Esophagus squamous epithelium (tissue), 5 donors: ENCODE measurements around the gene KRT86. TPM values are rescaled to one million over a fixed set of nuclear protein-coding genes. Genes with fewer than 3 reads are reported as not detected.

Experiments
- DNase-seq: peaks from one replicate; lab custom pipeline; 2025; lab: John Stamatoyannopoulos, UW
- H3K27ac ChIP-seq, 4 donors: fragments of 200-600 bp; sonication (generic); one replicate each; pipeline ENCODE4 v1.5.1; 2016 to 2019; ENCODE audit warnings: mild to moderate bottlenecking in 1 of 4
- H3K27me3 ChIP-seq, 4 donors: fragments of 200-600 bp; sonication (generic); 1 replicate in 3 of 4; 2 replicates in 1 of 4; pipeline versions ENCODE4 v1.5.1 to v1.6.0; 2017 to 2021; ENCODE audit warnings: antibody characterized with exemption in 1 of 4
- H3K36me3 ChIP-seq, 3 donors: fragments of 200-600 bp; sonication (generic); one replicate each; pipeline ENCODE4 v1.5.1; 2016 to 2019
- H3K4me1 ChIP-seq, 3 donors: fragments of 200-600 bp; sonication (generic); one replicate each; pipeline ENCODE4 v1.5.1; 2017 to 2019
- H3K4me3 ChIP-seq, 4 donors: fragments of 200-600 bp; sonication (generic); 1 replicate in 3 of 4; 2 replicates in 1 of 4; pipeline ENCODE4 v1.5.1; 2016 to 2019; ENCODE audit warnings: mild to moderate bottlenecking in 2 of 4, moderate library complexity in 1 of 4
- H3K9me3 ChIP-seq, 3 donors: fragments of 200-600 bp; sonication (generic); one replicate each; pipeline ENCODE4 v1.5.1; 2016 to 2019
- POLR2A ChIP-seq, 4 donors: fragments of 450-650 bp; IDR thresholded peaks; one replicate each; pipeline ENCODE4 v1.6.1; 2017; ENCODE audit warnings: antibody characterized with exemption in 4 of 4, mild to moderate bottlenecking in 4 of 4, moderate library complexity in 3 of 4
- WGBS, 2 donors: methylation state at CpG; one replicate each; pipeline ENCODE4 v1.1.5; 2018; 5-methylcytosine and 5-hydroxymethylcytosine counted together
- intact Hi-C: fragments of 100-400 bp; cut with DNase I; formaldehyde crosslinking; loops from one replicate; pipeline ENCODE4 v1.15.0; 2022
- total RNA-seq, 4 donors: library from RNA; depleted of rRNA; stranded (reverse); fragments of >200 nt; gene quantifications; one replicate each; pipeline ENCODE4 v1.1.0, GENCODE V29; 2016
- TF ChIP-seq, protein P1 (sequence below), 6 experiments: fragments of 450-650 bp in 4 of 6; fragments of 200-600 bp in 2 of 6; sonication (generic) in 2 of 6; IDR thresholded peaks; one replicate each; pipeline ENCODE4 v1.5.1; 2016 to 2019; ENCODE audit warnings: antibody characterized with exemption in 6 of 6, mild to moderate bottlenecking in 4 of 6, moderate library complexity in 4 of 6
- donor health status: DM: yes; HTN: yes; CAD: no.

Gene KRT86
- total RNA-seq, 4 donors from 2014 or later = not detected

- no peak overlapping the region for H3K4me3 ChIP-seq
- intact Hi-C loops = no loop called here
- H3K27me3 ChIP-seq = peaks cover 0 to 53% (median 0%) of the 10 kb centered on the region in 4 donors
- DNase-seq = no peak
- H3K9me3 ChIP-seq = no peaks in the 10 kb centered on the region
- no peak for TF ChIP-seq POLR2A (IDR thresholded peaks at IDR 0.05)
- TF ChIP-seq, protein P1, sequence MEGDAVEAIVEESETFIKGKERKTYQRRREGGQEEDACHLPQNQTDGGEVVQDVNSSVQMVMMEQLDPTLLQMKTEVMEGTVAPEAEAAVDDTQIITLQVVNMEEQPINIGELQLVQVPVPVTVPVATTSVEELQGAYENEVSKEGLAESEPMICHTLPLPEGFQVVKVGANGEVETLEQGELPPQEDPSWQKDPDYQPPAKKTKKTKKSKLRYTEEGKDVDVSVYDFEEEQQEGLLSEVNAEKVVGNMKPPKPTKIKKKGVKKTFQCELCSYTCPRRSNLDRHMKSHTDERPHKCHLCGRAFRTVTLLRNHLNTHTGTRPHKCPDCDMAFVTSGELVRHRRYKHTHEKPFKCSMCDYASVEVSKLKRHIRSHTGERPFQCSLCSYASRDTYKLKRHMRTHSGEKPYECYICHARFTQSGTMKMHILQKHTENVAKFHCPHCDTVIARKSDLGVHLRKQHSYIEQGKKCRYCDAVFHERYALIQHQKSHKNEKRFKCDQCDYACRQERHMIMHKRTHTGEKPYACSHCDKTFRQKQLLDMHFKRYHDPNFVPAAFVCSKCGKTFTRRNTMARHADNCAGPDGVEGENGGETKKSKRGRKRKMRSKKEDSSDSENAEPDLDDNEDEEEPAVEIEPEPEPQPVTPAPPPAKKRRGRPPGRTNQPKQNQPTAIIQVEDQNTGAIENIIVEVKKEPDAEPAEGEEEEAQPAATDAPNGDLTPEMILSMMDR (IDR thresholded peaks at IDR 0.05) = no peak
- 82 to 93% methylated on average over 6 to 9 of the region's 10 CpGs for WGBS, 2 donors
- no peaks in the 10 kb centered on the region for H3K36me3 ChIP-seq
- no peak overlapping the region for H3K27ac ChIP-seq
- peaks cover 3 to 17% (median 5%) of the 10 kb centered on the region in 3 donors for H3K4me1 ChIP-seq
These were observed 49.1 kb downstream of the KRT86 start for GRCh38 chr12:52323416-52324152.

- DNase-seq = no peak
- H3K9me3 ChIP-seq = no peaks in the 10 kb centered on the region
- H3K4me3 ChIP-seq = no peak overlapping the region
- H3K4me1 ChIP-seq = peaks cover 3 to 18% (median 5%) of the 10 kb centered on the region in 3 donors
- WGBS, 2 donors = 94% methylated on average over 3 of the region's 3 CpGs; no CpG with 5 or more reads in 1 of the 2 donors
- H3K27ac ChIP-seq = no peak overlapping the region
- no peak for TF ChIP-seq POLR2A (IDR thresholded peaks at IDR 0.05)
- TF ChIP-seq, protein P1 (IDR thresholded peaks at IDR 0.05) = no peak
- intact Hi-C loops = no loop called here
- H3K36me3 ChIP-seq = no peaks in the 10 kb centered on the region
- H3K27me3 ChIP-seq = peaks cover 0 to 48% (median 0%) of the 10 kb centered on the region in 4 donors
These were observed 49.7 kb downstream of the KRT86 start for GRCh38 chr12:52324153-52324444.

DNA sequence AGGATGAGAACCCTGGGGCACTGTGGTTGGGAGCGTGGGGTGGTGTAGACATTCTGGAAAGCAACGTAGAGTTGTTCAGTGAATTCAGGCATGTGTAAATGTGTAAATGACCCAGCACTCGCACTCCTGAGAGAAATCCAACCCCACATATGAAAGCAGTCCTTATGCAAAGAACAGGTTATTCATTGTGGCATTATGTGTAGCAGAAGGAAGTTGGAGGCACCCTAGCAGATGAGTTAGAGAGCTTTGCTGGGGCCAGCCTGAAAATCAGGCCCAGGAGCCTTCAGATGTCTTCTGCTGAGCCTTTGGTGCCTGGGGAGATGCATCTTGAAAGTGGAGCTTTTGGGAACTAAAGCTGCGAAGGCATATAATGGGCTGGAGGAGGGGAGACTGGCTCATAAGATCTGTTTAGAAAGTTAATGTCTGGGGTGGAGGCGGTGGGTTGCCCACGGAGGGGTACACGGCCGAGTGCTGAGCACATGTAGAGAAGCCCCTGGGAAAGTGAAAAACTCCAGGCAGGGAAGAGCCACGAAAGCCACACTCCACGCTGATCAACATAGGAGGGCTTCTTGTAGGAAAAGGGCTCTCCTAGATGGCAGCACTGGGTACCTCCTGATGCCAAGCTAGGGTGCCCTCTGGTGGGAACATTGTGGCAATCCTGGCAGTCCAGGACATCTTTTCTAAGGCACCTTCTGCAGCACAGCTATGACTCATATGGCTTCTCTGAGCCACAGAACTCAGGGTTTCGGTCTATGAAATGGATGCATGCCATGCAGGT is 52.8 kb downstream of the KRT86 start:
- H3K36me3 ChIP-seq = no peaks in the 10 kb centered on the region
- 38 to 42% methylated on average over 11 of the region's 11 CpGs for WGBS, 2 donors
- no peak overlapping the region for H3K4me3 ChIP-seq
- peak overlapping the region in 2 of 4 donors; percentile 37 to 56 for H3K27ac ChIP-seq
- peaks cover 0 to 21% (median 0%) of the 10 kb centered on the region in 4 donors for H3K27me3 ChIP-seq
- H3K4me1 ChIP-seq = peaks cover 3 to 18% (median 5%) of the 10 kb centered on the region in 3 donors
- TF ChIP-seq POLR2A (IDR thresholded peaks at IDR 0.05) = no peak
- TF ChIP-seq, protein P1 (IDR thresholded peaks at IDR 0.05) = peak; percentile 74 to 92 (median 82)
- no peaks in the 10 kb centered on the region for H3K9me3 ChIP-seq
- intact Hi-C loops = loop anchor here (5.0 kb wide), 1 partner anchor 170 kb away; no protein-coding TSS in a partner anchor
- DNase-seq = peak; percentile 20

- H3K36me3 ChIP-seq = no peaks in the 10 kb centered on the region
- H3K4me3 ChIP-seq = no peak overlapping the region
- H3K27me3 ChIP-seq = peaks cover 0 to 14% (median 0%) of the 10 kb centered on the region in 4 donors
- intact Hi-C loops = loop anchor here (5.0 kb wide), 1 partner anchor 171 kb away; no protein-coding TSS in a partner anchor
- TF ChIP-seq, protein P1 (IDR thresholded peaks at IDR 0.05) = no peak
- 22 to 36% methylated on average over 5 to 7 of the region's 10 CpGs for WGBS, 2 donors
- H3K4me1 ChIP-seq = peaks cover 3 to 18% (median 5%) of the 10 kb centered on the region in 3 donors
- peak overlapping the region; percentile 32 to 63 (median 48) for H3K27ac ChIP-seq
- H3K9me3 ChIP-seq = no peaks in the 10 kb centered on the region
- no peak for DNase-seq
These were observed 53.5 kb downstream of the KRT86 start for GRCh38 chr12:52327830-52328500.
